ENCODE measurements around the gene SLC25A13.

The SLC25A13 gene

DNA sequence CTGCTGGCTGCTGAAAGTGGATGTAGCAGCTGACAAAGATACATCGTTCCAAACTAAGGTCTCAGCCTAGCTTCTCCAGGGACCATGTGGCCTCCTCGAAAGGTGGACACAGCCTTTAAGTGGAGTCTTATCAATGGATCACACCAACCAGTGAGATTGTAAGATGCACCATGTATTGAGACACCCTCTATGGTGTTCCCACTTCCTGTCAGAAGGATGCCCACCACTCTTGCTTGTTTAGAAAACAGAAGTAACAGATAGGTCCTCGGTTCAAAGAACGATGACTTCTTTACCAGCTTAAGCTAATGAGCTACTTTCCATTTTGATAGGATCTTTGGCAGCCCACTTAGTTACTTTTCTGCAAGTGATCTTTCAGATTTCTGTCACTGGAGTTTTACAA is 34.3 kb downstream of the SLC25A13 start:
- DNase-seq, result no peak

DNA sequence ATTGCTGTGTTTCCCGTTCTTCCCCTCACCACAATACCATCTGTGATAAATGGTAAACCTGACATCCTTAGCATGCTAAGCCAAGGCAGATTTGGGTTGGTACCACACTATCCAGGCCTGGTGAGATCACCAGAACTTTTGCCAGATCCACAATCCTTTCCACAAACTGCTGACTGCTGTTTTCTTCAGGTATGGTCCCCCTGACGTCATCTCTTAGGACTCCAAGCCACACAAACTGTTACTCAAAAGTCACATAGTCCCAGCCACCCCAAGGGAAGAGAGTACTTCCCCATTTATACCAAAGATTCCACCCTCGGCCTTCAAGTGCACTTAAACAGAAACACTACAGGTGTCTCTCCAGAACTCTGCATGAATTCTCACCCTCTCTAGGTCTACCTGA is 34.8 kb downstream of the SLC25A13 start:
- DNase-seq, result no peak

DNA sequence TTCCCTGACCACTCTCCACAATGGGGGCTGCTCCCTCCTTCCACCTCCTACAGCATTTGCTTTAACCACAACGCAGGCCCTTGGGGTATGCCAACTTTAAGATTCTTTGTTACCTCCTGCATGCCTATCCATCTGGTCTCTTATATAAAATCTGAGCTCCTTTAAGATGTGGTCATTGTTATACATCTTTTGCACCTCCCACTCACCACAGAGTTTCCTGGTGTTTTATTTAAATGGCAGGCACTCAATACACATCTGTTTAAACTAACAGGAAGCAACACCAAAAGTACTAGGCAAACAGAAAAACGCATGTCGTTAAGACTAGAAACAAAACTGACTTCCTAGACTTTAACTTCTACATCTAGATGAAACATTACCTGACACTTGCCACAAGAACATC is 36.3 kb downstream of the SLC25A13 start:
- peak; percentile 70 for DNase-seq

DNA sequence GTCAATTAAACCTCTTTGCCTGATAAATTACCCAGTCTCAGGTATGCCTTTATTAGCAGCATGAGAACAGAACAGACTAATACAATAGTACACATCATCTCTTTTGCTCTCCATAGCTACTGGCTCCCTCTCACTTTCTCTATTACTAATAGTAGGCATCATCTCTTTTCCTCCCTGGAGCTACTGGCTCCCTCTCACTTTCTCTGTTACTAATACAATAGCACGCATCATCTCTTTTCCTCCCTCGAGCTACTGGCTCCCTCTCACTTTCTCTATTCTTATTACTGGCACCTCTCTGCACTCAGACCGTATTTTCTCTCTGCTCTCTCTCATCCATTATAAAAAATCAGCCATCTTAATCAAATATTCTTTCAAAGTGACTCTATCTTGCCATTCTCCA is 37.1 kb downstream of the SLC25A13 start:
- peak; percentile 64 for DNase-seq

DNA sequence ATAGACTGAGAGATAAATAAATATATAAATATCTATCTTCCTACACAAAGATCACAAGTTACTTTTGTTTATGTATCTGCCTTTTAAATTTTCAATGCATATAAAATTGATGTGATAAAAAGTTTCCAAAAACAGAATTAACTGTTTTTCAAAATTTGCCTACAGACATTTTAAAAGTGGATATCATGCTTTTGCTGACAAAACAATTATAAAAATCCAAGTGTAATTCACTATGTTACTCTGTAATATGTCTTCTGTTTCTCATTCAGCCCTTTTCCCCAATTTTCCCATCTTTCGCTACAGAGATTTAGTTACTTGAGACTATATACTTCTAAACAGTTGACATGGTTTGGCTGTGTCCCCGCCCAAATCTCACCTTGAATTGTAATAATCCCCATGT is 37.7 kb downstream of the SLC25A13 start:
- DNase-seq, result no peak

DNA sequence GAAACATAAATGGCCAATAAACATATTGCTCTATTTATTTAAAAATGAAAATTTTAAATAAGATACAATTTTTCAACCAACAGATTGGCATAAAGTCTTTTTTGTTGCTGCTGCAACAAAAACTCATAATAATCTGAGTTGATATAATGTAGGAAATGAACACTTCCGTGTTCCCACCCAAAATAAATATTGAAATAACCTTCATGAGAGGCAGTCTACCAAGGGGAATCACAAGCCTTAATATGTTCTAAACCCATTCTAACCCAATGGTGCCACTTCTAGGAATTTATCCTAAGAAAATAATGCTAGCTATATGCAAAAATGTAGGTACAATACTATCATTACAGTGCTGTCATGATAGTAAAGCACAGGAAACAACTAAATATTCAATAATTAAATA is 39.1 kb downstream of the SLC25A13 start:
- DNase-seq, result no peak

DNA sequence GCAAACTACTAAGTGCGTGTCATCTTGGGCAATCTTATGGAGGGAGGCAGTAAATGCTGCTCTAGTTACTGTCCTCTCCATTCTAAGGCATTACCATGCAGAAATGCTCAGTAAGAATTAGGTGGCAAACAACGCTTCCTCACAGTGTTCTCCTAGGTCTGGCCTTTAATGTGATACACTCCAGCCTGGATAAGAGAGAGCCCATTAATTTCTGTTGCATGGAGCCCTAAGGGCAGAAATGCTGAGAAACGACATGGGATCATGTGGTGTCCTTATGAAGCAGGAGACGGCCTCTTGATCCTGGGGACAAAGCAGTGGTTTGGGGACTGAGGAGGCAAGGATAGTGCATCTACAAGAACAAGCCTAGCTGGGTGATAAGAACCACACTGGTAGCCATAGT is 44.0 kb downstream of the SLC25A13 start:
- no peak for DNase-seq

DNA sequence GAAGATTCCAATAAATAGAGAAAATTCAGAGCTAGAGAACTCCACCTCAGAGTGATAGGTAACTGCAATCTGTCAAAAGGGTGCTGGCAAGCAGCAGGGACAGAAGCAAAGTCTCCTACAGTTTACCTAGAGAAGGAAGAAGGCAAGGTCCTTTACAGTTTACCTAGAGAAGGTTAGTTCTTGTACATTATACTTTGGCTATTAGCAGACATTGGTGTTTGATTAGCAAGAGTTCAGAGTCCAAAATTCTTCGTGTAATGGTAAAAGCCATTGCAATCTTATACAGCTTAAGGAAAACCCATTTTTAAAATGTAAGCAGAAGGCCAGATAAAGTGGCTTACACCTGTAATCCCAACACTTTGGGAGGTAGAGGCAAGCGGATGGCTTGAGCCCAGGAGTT is 45.9 kb downstream of the SLC25A13 start:
- no peak for DNase-seq

DNA sequence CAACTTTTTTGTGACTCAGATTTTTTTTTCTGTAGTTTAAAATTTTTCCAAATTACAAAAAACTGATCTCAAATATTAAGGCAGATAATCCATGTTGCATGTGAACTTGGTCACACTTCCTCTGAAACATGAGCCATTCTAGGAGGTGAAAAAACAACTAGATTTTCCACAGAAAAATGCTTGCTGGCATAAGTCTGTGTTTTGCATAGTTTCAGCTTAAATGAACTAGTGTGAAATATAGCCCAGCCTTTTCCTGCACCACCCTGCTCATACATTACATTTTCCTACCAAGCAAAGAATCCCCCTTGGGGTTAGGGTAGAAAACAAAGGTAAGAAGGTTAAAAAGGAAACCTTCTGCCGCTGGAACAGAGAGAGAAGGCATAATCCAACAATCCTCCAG is 48.2 kb downstream of the SLC25A13 start:
- DNase-seq, result no peak

DNA sequence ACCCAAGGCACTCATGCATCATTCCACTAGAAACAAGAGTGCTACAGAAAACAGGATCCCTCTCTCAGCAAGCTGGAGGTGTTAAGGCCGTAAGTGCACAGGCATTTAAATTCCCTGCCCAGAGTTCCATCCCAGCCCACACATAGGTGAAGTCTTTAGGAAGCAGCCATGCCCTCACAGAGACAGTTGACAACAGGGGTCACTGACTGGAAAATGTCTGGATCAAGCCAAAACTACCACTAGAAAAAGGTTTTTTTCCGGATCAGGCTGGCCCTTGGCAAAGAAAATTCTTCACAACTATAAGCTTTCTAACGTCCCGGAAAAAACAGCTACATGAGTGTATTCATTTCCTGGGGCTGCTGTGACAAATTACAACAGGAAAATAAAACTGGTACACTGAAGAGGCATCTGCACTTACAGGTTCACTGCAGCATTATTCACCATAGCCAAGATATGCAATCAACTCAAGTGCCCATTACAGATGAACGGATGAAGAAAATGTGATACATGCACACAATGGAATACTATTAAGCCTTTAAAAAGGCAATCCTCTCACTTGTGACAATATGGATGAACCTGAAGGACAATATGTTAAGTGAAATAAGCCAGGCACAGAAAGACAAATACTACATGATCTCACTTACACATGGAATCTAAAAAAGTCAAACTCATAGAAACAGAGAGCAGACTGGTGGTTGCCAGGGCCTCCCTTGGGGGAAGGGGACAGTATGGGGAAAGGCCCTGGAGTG is 52.5 kb downstream of the SLC25A13 start:
- no peak for DNase-seq

DNA sequence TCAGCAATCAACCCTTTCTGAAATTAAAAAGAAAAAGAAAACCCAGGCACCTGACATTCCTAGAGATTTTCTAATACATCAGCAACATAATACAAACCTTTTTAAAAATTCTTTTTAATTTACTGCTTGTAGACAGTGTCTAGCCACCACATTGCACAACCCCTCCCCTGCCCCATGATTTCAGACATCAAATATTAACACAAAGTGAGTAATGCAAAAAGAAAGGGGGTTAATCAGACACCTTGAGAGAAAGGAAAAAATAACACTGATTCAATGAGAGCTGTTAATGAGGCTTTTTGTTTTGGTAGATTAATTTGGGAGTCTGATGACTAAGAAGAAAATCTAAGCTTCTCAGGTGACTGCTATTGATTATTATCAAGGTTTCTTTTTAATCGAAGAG is 55.3 kb downstream of the SLC25A13 start:
- no peak for DNase-seq

DNA sequence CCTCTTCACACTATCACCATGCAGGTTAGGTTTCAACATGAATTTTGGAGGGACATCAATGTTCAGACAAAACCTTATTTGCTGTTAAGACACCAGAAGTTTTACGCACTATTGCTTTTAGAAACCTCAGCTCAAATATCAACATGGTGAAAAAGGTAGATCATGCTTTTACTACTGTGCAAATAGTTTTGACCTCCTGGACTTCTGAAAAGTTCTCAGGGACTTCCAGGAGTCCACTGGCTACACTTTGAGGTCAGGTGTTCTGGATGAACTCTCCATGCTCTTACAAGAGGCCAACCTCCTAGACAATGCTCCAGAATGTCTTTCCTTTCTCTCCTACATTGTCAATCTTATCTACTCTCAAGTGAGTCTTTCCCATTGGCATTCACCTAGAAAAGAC is 55.9 kb downstream of the SLC25A13 start:
- DNase-seq, result no peak

DNA sequence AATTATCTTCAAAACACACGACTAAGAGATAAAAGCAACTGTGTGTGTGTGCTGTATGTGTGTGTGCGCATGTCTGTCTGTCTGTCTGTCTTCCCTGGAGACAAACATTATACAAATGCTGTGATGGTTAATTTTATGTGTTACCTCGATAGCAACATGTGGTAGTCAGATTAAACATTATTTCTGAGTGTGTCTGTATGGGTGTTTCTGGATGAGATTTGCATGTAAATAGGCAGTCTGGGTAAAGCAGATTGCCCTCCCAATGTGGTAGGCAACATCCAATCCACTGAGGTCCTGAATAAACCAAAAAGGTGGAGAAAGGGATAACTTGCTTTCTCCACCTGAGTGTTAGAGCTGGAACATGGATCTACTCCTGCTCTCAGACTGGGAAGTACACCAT is 67.9 kb downstream of the SLC25A13 start:
- DNase-seq, result no peak

DNA sequence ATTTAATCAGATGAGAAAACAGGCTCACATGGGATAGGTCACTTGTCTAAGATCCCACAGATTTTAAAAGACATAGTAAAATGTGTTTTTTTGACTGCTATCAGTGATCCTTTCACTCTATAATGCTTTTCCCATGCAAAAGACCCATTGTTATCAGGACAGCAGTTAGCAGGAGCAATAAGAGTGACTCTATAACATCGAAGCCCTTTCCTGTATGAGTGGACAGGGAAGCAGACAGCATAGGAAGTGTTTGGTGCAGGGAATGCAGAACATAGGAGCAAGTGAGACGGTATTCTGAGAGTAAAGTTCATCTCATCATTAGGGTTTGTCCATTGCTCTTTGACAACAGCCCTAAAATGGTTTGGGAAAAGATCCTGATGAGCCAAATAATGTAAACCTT is 68.5 kb downstream of the SLC25A13 start:
- DNase-seq, result no peak

DNA sequence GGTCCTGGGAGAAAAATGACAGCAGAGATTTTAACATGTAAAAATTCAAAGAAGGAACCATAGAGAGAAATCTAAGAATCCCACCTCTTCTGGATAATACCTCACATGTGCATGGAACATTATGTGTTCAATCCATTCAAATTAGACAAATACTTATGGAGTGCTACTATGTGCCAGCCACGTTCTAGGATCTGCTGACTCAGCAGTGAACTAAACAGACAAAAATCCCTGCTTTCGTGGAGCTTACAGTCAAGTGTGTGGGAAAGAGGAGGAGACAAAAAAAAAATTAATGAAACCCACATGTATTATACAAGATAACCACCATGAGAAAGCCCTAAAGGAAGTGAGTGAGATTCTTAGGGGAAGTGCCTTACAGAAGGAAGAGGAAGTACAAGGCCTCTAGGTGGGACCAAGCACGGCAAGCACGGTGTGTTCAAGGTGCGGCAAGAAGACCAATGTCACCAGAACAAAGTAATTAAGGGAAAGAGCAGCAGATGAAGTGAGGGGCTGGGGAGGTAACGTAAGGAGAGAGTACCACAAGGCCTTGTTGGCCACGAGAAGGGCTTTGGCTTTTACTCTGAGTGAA is 71.0 kb downstream of the SLC25A13 start:
- DNase-seq, result no peak

DNA sequence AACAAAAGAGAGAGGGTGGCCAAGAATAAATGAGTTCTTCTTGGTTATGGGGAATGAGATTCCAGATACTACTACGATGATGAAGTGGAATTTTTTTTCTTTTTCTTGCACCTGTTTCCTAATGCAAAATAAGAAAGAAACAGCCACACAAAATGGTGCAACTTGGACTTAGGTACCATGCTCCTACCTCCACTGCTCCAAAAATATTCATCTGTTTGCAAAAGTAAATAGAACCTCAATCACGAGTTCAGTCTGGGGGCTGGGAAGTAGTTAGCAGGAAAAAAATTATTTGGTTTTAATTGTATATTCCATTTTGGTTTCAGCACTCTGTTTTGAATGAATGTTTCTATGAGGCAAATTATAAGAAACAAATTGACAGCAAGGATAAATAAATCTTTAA is 73.5 kb downstream of the SLC25A13 start:
- no peak for DNase-seq

DNA sequence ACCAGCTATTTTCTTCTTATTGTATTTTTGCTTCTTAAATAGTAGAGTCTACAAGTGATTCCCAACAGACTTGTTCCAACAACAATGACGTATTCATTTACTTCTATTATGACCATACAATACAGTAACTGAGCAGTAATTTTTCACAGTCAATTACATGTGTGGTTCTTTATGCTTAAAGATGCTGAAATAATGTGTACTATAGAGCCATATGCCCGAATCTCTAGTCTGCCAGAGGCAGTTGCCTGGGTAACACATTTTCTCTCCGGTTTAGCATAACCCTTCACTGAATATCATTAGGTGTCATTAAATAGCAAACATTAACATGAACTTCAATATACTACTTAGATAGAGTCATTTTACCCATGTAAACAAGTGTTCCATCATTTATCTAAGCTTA is 75.0 kb downstream of the SLC25A13 start:
- no peak for DNase-seq

DNA sequence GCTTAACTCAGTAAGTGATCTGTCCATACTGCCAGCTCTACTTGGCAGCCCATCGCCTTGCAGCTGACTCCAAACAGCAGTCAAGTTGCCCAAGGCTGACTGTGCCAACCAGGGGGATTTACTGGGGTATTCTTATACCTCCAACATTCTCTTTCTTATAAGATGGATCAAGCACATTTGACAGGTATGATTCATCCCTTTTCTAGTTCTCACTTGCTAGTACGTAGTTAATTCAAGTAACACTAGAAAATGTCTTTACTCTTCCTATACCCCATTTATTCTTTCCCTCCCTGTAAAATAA is 77.0 kb downstream of the SLC25A13 start:
- DNase-seq, result no peak

DNA sequence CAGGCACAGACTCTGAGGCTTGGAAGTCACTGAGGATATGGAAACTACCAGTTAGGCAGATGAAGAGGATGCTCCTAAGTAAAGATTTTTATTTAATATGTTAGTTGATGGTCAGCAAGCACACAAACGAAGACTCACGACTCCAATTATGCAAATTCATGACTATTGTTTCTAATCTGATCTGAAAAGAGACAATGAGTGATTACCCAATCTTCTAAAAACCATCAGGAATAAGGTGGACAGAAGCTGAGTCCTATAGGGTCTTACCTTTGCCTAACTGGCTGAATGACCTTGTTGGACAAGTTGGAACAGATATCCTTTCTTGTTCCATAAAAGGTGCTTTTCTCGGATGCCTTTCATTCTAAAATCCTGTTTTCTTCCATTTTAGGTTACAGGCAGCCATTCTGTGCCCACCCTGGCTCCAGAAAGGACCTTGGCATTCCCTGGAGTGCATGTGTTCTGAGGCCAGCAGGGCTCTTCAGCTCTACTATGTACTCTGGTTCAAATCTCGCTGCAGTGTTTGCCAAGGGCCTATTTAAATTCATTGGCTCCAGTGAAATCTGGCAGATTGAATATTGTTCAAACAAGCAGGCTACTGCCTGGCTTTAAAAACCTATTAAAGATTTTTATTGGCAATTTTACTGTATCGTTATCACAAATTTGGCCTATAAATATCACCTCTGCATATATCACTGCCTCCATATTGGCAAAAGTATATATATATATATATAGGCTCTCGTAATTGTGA is 77.5 kb downstream of the SLC25A13 start:
- DNase-seq, result no peak

DNA sequence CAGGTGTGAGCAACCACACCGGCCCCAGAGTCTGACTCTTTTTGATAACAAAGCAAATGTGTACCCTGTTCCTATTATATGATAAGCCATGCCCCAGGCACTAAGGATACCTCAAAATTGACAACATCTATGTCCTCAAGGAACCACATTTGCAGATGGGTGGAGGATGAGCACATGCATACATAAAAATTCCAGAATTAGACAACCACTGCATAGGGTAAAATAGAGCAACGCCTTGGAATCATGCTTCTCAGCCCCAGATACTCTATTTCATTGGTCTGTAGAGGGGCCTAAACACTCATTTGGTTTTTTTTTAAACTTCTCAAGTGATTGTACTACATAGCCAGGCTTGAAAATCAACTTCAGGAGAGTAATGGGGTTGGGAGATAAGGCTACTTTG is 78.7 kb downstream of the SLC25A13 start:
- no peak for DNase-seq

DNA sequence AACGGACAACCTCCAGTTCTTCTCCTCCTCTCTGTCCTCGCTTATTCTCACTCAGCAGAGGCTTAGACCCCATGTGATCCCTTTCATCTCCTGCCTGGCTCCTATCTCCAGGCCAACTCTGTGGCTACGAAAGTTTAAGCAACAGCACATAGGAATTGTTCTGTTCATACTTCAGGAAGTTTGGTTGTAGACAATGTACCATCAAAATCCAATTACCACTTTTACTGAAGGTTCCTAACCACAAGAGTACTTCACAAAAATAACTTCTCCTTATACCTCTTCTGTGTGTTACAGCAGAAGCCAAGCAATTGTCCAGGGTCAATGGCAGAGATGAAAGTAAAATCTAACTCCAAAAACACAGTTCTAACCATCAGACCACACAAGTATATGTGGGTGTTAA is 80.0 kb downstream of the SLC25A13 start:
- no peak for DNase-seq

DNA sequence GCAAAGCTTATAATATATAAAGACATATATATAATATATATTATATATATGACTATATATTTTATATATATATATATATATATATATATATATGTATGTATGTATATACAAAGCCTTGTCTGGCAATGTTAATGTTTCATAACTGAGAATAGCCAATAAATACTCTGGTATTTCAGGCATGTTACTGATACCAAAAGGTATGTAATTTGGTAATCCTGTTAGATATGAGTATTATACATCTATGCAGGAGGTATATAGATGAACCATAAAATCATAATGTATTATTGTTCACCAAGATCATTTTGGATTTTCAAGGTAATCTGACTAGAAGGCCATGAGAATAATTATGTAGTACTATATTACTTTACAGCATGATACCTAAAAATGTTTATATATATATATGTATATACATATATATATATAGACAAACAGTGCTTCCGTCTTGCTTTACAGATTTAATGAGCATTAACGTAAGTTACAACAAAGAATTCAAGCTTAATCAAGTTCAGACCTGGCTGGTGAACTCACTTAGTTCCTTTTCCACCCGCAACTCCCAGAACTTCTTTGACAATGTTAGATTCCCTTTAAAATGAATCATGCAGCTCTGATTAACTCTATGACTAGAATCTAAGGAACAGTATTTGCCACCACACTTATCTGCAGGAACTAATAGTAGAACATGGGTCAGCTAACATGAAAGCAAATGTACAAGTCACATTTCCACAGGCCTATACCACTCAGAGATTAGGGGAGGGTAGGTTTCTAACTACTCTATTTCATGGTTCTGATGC is 82.7 kb downstream of the SLC25A13 start:
- DNase-seq, result no peak

DNA sequence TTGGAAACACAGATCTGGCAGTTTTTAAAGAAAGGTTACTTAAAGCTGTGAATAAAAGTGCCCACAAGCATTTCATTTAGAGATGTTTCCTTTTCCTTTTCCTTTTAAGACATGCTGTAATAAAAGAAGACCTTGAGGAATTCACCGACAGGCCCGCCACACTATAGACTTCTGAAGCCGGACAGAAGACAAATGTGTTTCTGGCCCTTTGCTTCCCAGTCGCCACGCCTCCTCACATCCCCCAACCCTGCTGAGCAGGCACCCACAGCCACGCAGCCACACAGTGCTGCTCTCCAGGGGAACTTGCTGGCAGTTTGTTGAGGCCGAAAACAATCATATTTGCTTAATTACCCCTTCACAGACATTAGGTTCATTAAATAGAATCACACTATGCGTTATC is 83.4 kb downstream of the SLC25A13 start:
- no peak for DNase-seq

DNA sequence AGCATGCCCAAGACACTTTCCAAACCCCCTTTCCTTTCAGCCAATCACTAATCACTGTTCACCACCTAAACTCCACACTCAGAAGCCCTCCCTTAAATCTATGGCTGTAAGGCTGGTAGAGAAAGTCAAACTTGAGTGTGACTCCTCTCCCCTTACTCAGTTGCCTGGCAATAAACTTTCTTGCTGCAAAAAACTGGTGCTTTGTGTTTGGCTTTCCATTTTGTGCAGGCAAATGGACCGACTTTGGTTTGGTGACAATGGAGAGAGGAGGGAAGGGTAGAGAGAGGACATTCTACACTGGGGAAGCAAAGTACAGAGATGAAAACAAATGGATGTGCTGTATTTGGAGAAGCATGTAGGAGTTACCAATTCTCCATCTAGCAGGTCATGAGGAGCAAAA is 84.9 kb downstream of the SLC25A13 start:
- no peak for DNase-seq
